Measurements from ENCODE around the gene LGALS16. TPM values are rescaled to one million over a fixed set of nuclear protein-coding genes. Genes with fewer than 3 reads are reported as not detected.
"Not testable (repeated sequence)": the region's sequence is repeated elsewhere in the genome, so short reads cannot be mapped to it uniquely, and the experiment has no call there.

Gene LGALS16
- total and polyA plus RNA-seq, 4 experiments from 2014 or later, result not detected

DNA sequence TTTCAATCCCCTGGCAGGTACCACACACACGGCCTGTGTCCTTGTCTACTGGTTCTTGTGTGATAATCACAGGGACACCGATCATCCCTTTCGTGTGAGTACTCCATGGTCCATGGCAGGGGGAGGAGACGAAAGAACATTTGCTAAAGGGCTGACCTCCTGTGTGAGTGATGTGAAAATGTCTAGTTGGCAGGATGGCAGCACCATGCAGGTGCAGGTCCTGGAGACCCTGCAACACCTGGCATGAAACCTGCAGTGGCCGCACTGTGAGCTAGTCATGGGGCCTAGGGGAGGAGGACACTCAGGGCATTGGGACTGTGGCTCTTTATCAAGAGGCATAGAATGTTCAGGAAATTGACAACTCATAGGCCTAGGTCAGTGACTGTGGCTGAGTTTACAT lies 25.7 kb downstream of the LGALS16 start:
- no peak overlapping the region for H3K27ac Mint-ChIP-seq
- H3K36me3 Mint-ChIP-seq, result peaks cover 0 to 1% of the 10 kb centered on the region in 2 donors
- Histone ChIP-seq H3K27ac (ENCODE audit: low read depth, low read length) (no peak overlapping the region), H3K27me3 (ENCODE audit: insufficient read depth, low read length) (no peaks in the 10 kb centered on the region), H3K4me1 (ENCODE audit: insufficient read depth, low read length) (peaks cover 31% of the 10 kb centered on the region), H3K36me3 (ENCODE audit: insufficient read depth, low read length) (no peaks in the 10 kb centered on the region), H3K9me3 (ENCODE audit: control insufficient read depth in 1 of 2, low read length in 2 of 2) (no peaks in the 10 kb centered on the region), H3K4me3 (ENCODE audit: low read length in 2 of 2) (no peak overlapping the region)
- no peak for DNase-seq
- H3K4me3 Mint-ChIP-seq, result no peak overlapping the region
- peaks cover 3% of the 10 kb centered on the region in 2 donors for H3K27me3 Mint-ChIP-seq
- H3K4me1 Mint-ChIP-seq, result peaks cover 23 to 35% (median 26%) of the 10 kb centered on the region in 4 donors
- ChIA-PET CTCF (ENCODE audit: partially characterized antibody) (interaction anchor here (1.6 kb wide), 1 partner anchor 9 kb away, joined by 4 read pairs; no protein-coding TSS in a partner anchor), POLR2A (ENCODE audit: partially characterized antibody) (no interaction called here)
- intact Hi-C loops (cut with micrococcal nuclease), result no loop called here
- H3K9me3 Mint-ChIP-seq, result peaks cover 0 to under 1% (median 0%) of the 10 kb centered on the region in 8 donors

DNA sequence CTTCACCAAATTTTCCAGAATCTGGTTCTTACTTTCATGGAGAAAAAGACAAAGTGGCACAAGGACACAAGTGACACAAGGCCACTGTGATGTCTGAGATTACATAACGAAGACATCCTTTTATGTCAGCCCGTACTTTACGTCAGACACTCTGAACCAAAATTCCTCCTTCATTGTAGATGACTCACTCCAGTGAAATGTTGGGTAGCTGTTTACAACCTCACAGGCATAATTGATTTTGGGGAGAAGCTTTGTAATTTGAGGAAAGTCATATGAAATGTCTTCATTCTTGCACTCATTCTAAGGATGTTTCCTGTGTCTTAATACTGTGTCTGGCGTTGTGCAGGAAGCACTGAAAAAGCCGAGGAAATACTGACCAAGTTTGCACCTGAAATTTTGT lies 28.6 kb downstream of the LGALS16 start:
- intact Hi-C loops (cut with micrococcal nuclease), result no loop called here
- Mint-ChIP-seq H3K9me3 (peaks cover 0 to 10% (median 5%) of the 10 kb centered on the region in 8 donors), H3K4me1 (peaks cover 13 to 20% (median 15%) of the 10 kb centered on the region in 4 donors), H3K27me3 (peaks cover 3 to 8% of the 10 kb centered on the region in 2 donors), H3K4me3 (no peak overlapping the region), H3K36me3 (peaks cover 1 to 4% of the 10 kb centered on the region in 2 donors), H3K27ac (no peak overlapping the region)
- ChIA-PET CTCF (ENCODE audit: partially characterized antibody) (interaction anchor here (0.9 kb wide), 1 partner anchor 11 kb away, joined by 3 read pairs; no protein-coding TSS in a partner anchor), POLR2A (ENCODE audit: partially characterized antibody) (no interaction called here)
- DNase-seq, result no peak
- Histone ChIP-seq H3K4me3 (ENCODE audit: low read length in 2 of 2) (no peak overlapping the region), H3K27ac (ENCODE audit: low read depth, low read length) (no peak overlapping the region), H3K27me3 (ENCODE audit: insufficient read depth, low read length) (no peaks in the 10 kb centered on the region), H3K9me3 (ENCODE audit: control insufficient read depth in 1 of 2, low read length in 2 of 2) (no peaks in the 10 kb centered on the region), H3K4me1 (ENCODE audit: insufficient read depth, low read length) (peaks cover 16% of the 10 kb centered on the region), H3K36me3 (ENCODE audit: insufficient read depth, low read length) (no peaks in the 10 kb centered on the region)

DNA sequence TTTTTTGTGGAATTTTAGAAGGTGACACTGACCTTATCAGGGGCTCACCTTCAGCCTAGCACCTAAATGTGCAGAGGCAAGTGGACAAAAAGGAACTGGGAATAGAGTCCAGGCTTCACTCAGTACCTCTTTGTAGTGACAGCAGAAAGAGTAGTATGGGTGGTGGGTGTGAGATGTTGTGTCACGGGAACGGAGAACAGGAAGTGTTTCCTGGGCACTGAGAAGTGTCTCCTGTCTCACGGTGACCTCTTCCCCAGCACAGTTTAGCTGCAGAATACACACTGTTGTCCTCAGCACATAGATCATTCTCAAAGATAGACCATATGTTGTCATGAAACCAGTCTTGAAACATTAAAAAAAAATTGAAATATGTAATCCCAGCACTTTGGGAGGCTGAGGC lies 31.0 kb downstream of the LGALS16 start:
- peaks cover 0 to 8% (median 4%) of the 10 kb centered on the region in 4 donors for H3K4me1 Mint-ChIP-seq
- no peak overlapping the region for H3K27ac Mint-ChIP-seq
- ChIA-PET POLR2A (ENCODE audit: partially characterized antibody) (no interaction called here), CTCF (ENCODE audit: partially characterized antibody) (no interaction called here)
- Histone ChIP-seq H3K36me3 (ENCODE audit: insufficient read depth, low read length) (no peaks in the 10 kb centered on the region), H3K27me3 (ENCODE audit: insufficient read depth, low read length) (no peaks in the 10 kb centered on the region), H3K4me1 (ENCODE audit: insufficient read depth, low read length) (no peaks in the 10 kb centered on the region), H3K27ac (ENCODE audit: low read depth, low read length) (no peak overlapping the region), H3K4me3 (ENCODE audit: low read length in 2 of 2) (no peak overlapping the region), H3K9me3 (ENCODE audit: control insufficient read depth in 1 of 2, low read length in 2 of 2) (peaks cover 0 to 3% of the 10 kb centered on the region in 2 donors)
- no peak for DNase-seq
- peaks cover 0 to 20% (median 9%) of the 10 kb centered on the region in 8 donors for H3K9me3 Mint-ChIP-seq
- peaks cover 8 to 11% of the 10 kb centered on the region in 2 donors for H3K27me3 Mint-ChIP-seq
- H3K36me3 Mint-ChIP-seq, result peaks cover 1 to 4% of the 10 kb centered on the region in 2 donors
- H3K4me3 Mint-ChIP-seq, result no peak overlapping the region
- intact Hi-C loops (cut with micrococcal nuclease), result no loop called here

DNA sequence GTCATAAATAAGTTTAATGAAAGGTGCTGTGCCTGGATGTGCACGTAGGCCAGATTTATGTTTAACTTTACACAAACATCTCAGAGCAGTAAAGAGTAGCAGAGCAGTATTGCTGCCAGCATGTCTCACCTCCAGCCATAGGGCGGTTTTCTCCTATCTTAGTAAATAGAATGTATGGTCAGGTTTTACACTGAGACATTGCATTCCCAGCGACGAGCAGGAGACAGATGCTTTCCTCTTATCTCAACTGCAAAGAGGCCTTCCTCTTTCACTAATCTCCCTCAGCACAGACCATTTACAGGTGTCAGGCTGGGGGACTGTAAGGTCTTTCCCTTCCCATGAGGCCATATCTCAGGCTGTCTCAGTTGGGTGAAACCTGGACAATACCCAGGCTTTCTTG lies 32.9 kb downstream of the LGALS16 start:
- H3K36me3 Mint-ChIP-seq; H3K9me3 ChIP-seq (ENCODE audit: control insufficient read depth in 1 of 2, low read length in 2 of 2); H3K4me1 ChIP-seq (ENCODE audit: insufficient read depth, low read length); H3K27ac ChIP-seq (ENCODE audit: low read depth, low read length); H3K27ac Mint-ChIP-seq; CTCF ChIA-PET (ENCODE audit: partially characterized antibody); H3K36me3 ChIP-seq (ENCODE audit: insufficient read depth, low read length); POLR2A ChIA-PET (ENCODE audit: partially characterized antibody); H3K4me3 Mint-ChIP-seq; intact Hi-C loops (cut with micrococcal nuclease); H3K27me3 ChIP-seq (ENCODE audit: insufficient read depth, low read length); H3K4me3 ChIP-seq (ENCODE audit: low read length in 2 of 2); DNase-seq: not testable (repeated sequence)
- Mint-ChIP-seq H3K9me3 (peaks cover 0 to 23% (median 11%) of the 10 kb centered on the region in 8 donors), H3K27me3 (peaks cover 5 to 11% of the 10 kb centered on the region in 2 donors), H3K4me1 (peaks cover 0 to 11% (median 3%) of the 10 kb centered on the region in 4 donors)

DNA sequence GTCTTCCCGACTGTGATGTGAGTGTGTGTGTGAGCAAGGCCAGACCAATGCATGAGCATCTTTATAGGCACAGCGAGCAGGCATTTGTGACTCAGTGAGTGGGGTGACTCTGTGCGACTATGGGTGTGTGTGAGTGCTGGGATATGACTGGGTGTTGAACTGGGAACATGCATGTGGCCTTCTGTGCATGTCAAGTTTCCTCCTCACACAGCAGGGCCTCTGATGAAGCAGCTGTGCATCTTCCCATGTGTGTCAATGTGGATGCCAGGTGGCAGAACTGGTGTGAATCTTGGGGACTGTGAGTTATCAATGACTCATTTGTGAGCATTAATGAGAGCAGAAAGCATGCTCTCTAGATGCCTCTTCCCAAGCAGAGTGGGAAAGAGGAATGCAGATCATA lies 36.5 kb downstream of the LGALS16 start:
- Histone ChIP-seq H3K9me3 (ENCODE audit: control insufficient read depth in 1 of 2, low read length in 2 of 2) (peaks cover 0 to 3% of the 10 kb centered on the region in 2 donors), H3K4me1 (ENCODE audit: insufficient read depth, low read length) (no peaks in the 10 kb centered on the region), H3K27me3 (ENCODE audit: insufficient read depth, low read length) (no peaks in the 10 kb centered on the region), H3K4me3 (ENCODE audit: low read length in 2 of 2) (no peak overlapping the region), H3K27ac (ENCODE audit: low read depth, low read length) (no peak overlapping the region), H3K36me3 (ENCODE audit: insufficient read depth, low read length) (no peaks in the 10 kb centered on the region)
- Mint-ChIP-seq H3K9me3 (peaks cover 0 to 23% (median 10%) of the 10 kb centered on the region in 8 donors), H3K27ac (peak overlapping the region in 1 of 7 donors; percentile 32), H3K27me3 (peaks cover 5 to 13% of the 10 kb centered on the region in 2 donors), H3K4me1 (peaks cover 0 to 3% (median 0%) of the 10 kb centered on the region in 4 donors), H3K4me3 (no peak overlapping the region), H3K36me3 (peaks cover 0 to 4% of the 10 kb centered on the region in 2 donors)
- CTCF ChIA-PET (ENCODE audit: partially characterized antibody), result no interaction called here
- POLR2A ChIA-PET (ENCODE audit: partially characterized antibody), result no interaction called here
- DNase-seq, result no peak
- intact Hi-C loops (cut with micrococcal nuclease), result no loop called here

DNA sequence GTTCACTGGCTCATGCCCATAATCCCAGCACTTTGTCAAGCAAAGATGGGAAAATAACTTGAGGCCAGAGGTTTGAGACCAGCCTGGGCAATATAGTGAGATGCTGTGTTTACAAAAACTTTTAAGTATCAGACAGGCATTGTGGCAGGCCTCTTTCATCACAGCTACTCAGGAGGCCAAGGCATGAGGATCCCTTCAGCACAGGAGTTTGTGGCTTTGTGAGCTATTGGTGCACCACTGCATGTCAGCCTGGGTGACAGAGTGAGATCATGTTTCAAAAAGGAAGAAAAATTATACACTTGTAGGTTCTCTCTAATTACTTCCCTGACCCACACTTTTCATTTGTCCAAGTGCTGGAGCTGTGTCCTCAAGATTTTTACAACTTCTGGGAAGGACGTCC lies 37.1 kb downstream of the LGALS16 start:
- peaks cover 5 to 13% of the 10 kb centered on the region in 2 donors for H3K27me3 Mint-ChIP-seq
- H3K9me3 ChIP-seq (ENCODE audit: control insufficient read depth in 1 of 2, low read length in 2 of 2), result peaks cover 0 to 3% of the 10 kb centered on the region in 2 donors
- CTCF ChIA-PET (ENCODE audit: partially characterized antibody), result no interaction called here

DNA sequence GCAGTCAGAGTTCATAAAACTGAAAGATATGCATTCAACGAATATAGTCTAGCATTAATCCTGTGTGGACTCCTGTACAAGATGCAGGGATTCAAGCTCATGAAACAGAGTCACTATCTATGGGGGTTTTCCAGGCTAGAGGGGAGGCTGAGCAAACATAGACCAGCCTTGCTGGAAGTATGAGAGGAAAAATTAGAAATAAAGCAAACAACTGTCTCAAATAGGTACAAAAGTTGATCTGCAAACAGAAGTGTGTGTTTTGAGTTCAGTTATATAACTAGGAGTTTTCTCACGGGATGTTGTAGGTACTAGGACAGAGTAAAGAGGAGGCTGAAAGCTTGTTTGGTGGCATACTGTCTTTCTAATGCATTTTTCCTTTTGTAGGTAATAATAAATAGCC lies 40.0 kb downstream of the LGALS16 start:
- DNase-seq, result no peak
- no peak overlapping the region for H3K4me3 ChIP-seq (ENCODE audit: low read length in 2 of 2)
- peaks cover 0 to 3% (median 0%) of the 10 kb centered on the region in 4 donors for H3K4me1 Mint-ChIP-seq
- no peaks in the 10 kb centered on the region for H3K36me3 ChIP-seq (ENCODE audit: insufficient read depth, low read length)
- peaks cover 0 to 6% (median 0%) of the 10 kb centered on the region in 8 donors for H3K9me3 Mint-ChIP-seq
- no peaks in the 10 kb centered on the region for H3K9me3 ChIP-seq (ENCODE audit: control insufficient read depth in 1 of 2, low read length in 2 of 2)
- H3K27me3 Mint-ChIP-seq, result peaks cover 5 to 13% of the 10 kb centered on the region in 2 donors
- POLR2A ChIA-PET (ENCODE audit: partially characterized antibody), result no interaction called here
- H3K4me3 Mint-ChIP-seq, result no peak overlapping the region
- H3K27ac Mint-ChIP-seq, result no peak overlapping the region
- H3K36me3 Mint-ChIP-seq, result no peaks in the 10 kb centered on the region
- no peaks in the 10 kb centered on the region for H3K27me3 ChIP-seq (ENCODE audit: insufficient read depth, low read length)
- no peaks in the 10 kb centered on the region for H3K4me1 ChIP-seq (ENCODE audit: insufficient read depth, low read length)
- intact Hi-C loops (cut with micrococcal nuclease), result no loop called here
- CTCF ChIA-PET (ENCODE audit: partially characterized antibody), result no interaction called here
- no peak overlapping the region for H3K27ac ChIP-seq (ENCODE audit: low read depth, low read length)

More for the DNA sequence above, 37.1 kb downstream of the LGALS16 start:
- Histone ChIP-seq H3K36me3 (ENCODE audit: insufficient read depth, low read length) (no peaks in the 10 kb centered on the region), H3K27ac (ENCODE audit: low read depth, low read length) (no peak overlapping the region), H3K27me3 (ENCODE audit: insufficient read depth, low read length) (no peaks in the 10 kb centered on the region), H3K4me3 (ENCODE audit: low read length in 2 of 2) (no peak overlapping the region), H3K4me1 (ENCODE audit: insufficient read depth, low read length) (no peaks in the 10 kb centered on the region)
- H3K27ac Mint-ChIP-seq, result no peak overlapping the region
- H3K36me3 Mint-ChIP-seq, result peaks cover 0 to 4% of the 10 kb centered on the region in 2 donors
- intact Hi-C loops (cut with micrococcal nuclease), result no loop called here
- no peak for DNase-seq
- POLR2A ChIA-PET (ENCODE audit: partially characterized antibody), result no interaction called here
- peaks cover 0 to 3% (median 0%) of the 10 kb centered on the region in 4 donors for H3K4me1 Mint-ChIP-seq
- H3K9me3 Mint-ChIP-seq, result peaks cover 0 to 23% (median 10%) of the 10 kb centered on the region in 8 donors
- no peak overlapping the region for H3K4me3 Mint-ChIP-seq
